HG02938 (cell line): Measurements from ENCODE around the gene FKBP15.
A peak's percentile ranks its signal among the peaks of the same experiment; 100 is the strongest.

Experiments
- ATAC-seq: cut with Tn5 transposase; IDR thresholded peaks from one replicate; pipeline ENCODE4 v1.9.1; 2021; ENCODE audit warnings: mild to moderate bottlenecking, moderate library complexity; ENCODE audit not compliant: unreplicated experiment

FKBP15 gene

DNA sequence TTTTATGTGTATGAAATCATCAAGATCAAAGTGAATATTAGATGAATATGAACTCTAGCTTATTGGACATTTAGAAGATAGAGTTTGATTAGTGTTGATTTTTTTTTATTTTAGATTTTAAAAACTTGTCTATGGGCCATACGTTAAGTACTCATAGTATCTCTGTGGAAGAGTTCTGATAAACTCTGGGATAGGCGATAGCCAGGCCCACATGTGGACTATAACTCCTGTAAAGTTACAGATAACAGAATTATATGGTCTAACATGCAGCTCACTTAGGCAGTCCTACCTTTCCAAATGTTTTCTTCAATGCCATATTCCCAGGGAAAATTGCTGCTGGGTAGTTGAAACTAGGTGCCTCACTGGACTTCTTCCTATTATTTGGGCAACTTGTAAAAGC is 10.6 kb upstream of the FKBP15 start:
- no peak for ATAC-seq

DNA sequence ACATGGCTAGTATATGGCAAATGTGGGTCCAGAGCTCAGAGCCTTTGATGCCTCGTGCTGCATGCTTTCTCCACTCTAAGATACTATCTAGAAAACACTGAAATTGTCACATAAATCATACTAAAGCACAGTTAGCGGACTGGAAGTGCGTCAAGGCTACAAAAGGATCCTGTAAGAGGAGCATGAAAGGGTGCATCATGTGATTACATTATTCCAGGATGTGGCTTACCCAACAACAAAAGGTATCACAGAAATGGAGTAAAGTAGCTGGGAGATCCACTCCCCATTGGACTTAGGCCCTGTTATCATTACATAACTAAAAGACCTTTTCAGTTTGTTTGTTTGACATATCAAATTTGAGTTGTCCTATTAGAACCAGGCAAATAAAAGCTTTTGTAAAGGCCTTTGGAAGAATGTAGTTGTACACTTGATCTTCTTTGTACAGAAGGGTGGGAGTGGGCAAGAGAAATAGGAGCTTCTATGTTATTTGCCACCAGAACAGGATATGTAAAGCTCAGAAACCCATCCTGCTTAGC is 7.1 kb upstream of the FKBP15 start:
- ATAC-seq: no peak

DNA sequence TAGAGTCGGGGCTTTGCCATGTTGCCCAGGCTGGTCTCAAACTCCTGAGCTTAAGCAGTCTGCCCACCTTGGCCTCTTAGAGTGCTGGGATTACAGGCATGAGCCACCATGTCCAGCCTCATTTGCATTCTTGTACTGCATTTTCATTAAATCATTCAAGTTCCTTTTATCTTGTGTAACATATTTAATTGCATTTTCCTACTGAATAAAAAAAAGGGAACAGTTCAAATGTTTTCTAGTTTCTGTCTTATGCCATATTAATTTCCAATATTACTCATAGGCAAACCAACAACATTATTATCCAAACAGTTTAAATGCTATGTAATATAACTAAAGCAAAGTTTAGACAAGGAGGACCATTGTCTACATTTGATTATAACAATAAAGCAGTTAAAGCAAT is 6.4 kb upstream of the FKBP15 start:
- ATAC-seq: no peak

DNA sequence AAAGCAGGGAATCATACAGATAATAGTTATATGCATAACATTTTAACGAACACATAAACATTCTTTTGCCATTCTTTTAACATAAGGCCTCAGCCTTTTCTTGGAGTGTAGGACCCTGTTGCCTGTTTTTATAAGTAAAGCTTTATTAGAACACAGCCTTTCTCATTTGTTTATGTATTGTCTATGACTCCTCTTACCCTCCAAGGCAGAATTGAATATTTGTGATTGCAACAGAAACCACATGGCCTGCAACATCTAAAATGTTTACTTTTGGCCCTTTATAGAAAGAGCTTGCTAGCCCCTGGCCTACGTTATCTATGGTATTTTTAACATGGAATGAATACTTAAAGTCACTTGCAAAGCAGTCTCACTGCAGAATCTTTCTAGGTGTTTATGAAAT is 2.9 kb upstream of the FKBP15 start:
- ATAC-seq: no peak

DNA sequence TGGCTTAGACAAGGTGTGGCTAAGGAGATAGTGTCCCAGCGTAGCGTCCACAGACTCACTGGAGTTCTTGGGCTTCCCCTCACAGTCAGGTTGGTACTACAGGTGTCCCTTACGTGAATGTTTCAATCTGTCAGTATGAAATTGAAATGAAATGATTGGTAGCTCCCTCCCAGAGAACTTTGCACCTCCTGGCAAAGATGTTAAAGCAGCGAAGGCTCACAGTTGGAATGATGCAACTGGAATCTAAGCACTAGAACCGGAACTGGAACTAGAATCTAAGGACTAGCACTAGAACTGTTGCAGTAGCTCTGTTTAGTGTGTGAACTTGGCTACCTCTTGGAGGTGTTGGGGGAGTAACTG is 1.4 kb upstream of the FKBP15 start:
- no peak for ATAC-seq

DNA sequence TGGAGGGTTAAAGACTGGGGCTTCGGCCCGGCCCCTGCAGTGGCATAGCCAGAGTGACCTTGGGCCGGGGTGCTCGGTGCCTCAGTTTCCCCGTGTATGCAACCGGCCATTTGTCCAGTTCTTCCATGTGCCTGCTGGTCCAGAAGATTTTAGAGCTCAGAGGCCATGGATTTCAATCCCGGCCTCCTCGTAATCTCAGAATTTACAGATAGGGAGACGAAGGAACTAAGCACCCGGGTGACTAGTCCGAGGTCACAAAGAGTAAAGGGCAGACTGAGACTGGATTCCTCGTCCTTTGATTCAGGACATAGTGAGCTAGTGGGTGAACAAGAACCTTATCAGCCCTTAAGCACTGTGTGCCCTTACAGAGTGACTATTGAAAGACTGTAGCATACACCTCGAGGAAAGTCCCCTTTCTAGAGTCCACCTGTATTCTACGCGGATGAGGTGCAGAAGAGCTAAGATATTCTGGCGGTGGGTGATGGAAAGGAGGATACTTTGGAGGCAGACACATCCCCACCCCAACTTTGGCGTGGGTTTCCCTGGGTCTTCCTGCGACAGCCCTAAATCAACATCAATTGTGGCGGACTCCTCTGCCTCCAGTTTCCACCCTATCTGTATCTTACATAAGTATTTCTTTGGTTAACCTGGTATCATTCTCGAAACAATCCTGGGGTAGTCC is 864 bp upstream of the FKBP15 start:
- ATAC-seq: no peak

DNA sequence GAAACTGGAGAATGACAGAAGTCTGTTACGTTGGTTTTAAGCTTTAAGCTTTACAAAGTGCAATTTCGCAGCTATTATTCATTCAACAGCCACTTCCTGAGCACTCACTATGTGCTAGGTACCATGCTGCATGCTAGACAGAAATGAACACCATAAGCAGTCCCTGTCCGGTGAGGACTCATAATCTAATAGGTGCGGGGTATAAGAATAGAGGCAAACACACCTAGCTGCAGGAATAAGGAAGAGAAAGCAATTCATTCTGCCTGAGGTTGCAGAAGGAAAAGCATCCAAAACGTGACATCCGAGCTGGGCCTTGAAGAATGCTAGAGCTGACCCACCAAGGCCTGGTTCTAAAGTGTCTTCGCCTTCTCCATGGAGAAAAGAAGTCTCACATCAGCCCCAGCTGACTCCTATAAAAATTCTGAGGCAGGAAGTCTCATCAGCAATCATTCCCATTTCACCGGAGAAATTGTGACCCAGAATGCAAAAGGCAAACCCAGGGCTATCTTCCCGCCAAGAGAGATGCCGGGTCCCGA is 542 bp downstream of the FKBP15 start:
- peak; percentile 4 for ATAC-seq

DNA sequence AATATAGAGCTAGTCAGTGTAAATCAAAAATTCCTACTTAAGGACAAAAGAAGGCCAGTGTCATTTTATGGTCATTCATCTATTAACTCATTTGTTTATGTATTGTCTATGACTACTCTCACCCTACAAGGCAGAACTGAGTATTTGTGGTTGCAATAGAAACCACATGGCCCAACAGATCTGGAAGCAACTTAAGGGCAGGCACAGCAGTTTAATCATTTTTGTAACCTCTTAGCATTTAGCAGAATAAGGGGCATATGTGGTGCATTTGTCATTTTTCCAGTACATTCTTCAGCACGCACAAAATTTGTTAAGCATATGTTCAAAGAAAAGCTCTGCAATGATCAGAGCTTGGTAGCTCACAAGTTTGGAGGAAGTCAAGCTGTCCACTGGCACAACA is 1.1 kb downstream of the FKBP15 start:
- ATAC-seq: peak; percentile 63

DNA sequence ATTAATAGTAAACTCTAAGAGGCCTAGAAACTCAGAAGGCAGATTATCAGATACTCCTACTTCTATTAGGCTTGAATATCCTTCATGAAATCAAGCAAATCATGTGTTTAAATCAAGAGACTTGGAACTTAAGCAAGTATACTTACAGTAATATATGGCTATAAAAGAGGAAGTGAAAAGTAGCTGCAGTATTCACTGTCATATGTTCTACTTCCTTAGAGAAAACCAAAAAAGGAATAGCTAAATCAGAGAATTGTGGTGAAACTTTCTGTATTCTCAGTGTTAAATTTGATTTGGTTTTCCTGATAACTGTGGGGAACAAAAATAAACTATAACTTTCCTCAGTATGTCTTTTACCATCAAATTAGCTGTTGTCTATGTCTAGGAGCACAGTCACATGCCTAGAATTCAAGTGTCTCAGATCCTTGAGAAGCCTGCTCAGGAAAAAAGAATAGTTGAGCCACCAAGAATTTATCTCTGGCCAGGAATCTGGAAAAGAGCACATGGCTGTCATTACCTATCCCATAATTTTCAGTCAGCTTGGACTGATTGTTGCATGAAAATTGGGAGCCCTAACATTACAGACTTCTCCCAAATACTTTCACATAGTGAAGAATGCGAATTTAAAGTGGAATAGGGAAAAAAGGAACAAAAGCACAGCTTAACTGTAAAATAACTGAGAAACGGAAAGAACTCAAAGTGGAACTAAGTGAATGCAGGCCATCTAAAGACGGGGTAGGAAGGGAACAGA is 1.7 kb downstream of the FKBP15 start:
- ATAC-seq: peak; percentile 44

DNA sequence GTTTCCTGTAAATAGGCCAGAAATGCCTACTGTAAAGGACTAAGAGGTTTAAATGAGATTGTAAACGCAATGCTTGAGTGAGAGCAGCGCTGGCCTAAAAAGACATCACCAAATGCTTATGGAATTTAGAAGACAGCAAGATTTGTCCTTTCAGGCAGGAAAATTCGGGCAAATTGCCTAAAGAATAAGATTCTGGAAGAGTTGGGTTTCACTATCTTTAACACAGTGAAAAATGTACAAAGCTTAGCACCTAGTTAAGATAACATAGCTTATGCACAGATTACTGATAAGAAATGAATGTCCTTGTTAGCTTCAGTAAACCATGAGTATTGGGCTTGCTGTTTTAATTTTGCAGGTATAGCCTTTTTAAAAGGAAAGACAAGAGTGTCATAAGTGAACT is 4.7 kb downstream of the FKBP15 start:
- ATAC-seq: no peak

DNA sequence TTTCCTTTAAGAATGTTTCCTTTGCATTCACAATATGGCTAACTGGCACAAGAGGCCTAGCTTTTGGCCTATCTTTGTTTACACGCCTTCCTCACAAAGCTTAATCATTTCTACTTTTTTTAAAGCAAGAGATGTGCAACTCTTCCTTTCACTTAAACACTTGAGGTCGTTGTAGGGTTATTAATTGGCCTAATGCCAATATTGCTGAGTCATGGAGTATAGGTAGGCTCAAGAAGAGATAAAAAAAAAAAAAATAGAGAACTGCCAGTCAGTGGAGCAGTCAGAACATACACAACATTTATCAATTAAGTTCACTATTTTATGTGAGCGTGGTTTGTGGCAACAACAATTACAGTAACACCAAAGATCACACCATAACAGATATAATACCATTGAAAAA is 5.9 kb downstream of the FKBP15 start:
- no peak for ATAC-seq

DNA sequence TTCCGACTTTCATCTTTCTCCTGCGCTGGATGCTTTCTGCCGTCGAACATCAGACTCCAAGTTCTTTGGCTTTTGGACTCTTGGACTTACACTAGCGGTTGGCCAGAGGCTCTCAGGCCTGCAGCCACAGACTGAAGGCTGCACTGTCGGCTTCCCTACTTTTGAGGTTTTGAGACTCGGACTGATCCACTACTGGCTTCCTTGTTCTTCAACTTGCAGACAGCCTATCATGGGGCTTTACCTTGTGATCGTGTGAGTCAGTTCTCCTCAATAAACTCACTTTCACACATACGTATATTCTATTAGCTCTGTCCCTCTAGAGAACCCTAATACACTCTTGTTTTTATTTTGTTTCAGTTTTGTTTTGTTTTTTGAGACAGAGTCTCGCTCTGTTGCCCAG is 10.3 kb downstream of the FKBP15 start:
- ATAC-seq: no peak

DNA sequence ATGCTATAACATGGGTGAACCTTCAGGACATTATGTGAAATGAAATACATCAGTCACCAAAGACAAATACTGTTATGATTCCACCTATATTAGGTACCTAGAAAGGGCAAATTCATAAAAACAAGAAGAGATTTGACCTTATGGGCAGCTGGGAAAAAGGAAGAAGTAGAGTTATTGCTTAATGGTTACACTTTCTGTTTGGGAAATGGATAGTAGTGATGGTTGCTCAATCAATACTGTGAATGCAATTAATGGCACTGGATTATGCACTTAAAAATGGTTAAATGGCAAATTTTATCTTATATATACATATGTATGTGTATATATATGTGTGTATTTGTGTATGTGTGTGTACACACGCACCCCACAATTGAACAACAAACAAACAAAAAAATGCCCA is 15.2 kb downstream of the FKBP15 start:
- ATAC-seq: no peak

DNA sequence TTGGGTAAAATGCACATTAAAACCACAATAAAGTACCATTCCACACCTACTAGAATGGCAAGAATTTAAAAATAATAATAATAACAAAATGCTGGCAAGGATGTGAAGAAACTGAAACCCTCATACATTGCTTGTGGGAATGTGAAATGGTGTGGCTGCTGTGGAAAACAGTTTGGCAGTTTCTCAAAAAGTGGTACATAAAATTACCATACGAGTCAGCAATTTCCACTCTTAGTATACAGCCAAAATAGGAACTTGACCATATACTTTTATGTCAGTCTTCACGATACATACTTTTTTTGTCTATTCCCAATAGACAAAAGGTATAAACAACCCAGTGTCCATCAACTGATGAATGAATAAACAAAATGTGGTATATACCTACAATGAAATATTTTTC is 15.6 kb downstream of the FKBP15 start:
- ATAC-seq: no peak

DNA sequence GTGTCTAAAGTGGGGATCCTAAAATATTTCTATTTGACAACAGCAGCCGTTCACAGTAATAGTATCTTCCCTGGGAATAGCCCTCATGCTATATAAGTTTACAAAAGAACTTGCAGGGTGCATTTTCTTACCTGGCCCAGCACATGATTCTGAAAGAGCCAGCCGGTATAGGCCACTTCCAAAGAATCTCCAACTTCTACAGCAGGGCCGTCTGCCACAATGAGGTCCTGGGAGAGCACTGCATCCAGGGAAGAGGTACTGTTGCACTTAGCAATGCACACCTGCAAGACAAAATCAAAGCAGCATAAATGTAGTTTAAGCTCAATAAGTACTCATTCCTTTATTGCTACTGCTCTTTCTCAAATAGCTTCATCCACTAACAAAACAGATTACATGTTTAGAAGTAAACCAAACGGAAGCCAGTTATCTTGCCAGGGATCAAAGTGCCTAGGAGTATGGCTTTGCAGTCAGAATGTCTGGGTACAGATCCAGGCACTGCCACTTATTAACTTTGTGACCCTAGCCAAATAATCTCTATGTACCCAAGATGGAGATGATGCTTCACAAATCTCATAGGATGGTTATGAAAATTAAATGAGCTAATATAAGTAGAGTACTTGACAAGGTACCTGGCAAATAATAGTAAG is 21.3 kb downstream of the FKBP15 start:
- no peak for ATAC-seq

DNA sequence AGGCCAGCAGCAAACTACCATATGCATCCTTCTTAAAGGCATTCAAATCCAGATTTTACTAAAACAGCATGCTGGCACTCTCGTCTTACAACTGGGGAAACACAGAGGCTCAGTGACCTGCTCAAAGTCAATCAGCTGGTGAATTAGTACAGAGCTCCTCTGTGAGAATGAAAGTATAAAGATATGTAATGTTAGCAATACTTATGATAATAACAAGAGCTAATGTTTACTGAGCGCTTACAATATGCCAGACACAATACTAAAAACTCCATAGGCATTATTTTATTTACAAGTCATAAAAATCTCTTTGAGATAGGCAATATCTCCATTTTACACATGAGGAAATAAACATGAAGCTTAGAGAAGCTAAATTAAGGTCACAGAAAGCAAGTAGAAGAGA is 28.6 kb downstream of the FKBP15 start:
- ATAC-seq: no peak

DNA sequence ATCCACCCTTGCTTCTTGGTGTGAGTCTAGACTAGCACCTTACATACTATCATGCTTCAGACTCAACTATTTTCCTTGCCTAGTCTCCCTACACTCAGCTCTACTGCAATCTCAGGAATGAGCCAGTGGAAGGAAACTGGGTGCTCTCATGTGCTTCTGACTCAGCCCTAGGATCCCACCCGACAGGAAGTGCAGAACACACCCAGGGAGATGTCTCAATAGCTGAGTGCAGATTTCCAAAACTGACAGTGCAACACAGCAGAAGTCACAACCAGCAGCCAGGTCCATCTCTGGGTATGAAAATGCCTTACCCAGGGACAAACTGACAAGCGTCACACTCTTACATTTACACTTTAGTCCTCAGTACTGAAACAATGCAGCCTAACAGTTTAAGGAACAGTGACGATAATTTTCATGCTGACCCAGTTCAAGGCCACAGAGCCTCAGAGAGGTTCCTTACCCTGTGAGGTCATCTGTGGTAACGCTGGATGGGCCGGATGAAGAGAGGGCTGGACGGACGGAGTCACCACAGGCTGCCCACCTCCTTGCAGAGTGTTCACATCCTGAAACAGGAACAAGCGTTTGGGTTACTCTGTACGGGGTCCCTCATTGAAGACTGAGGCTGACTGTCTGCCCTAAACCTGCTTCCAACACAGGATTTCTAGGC is 33.0 kb downstream of the FKBP15 start:
- no peak for ATAC-seq

DNA sequence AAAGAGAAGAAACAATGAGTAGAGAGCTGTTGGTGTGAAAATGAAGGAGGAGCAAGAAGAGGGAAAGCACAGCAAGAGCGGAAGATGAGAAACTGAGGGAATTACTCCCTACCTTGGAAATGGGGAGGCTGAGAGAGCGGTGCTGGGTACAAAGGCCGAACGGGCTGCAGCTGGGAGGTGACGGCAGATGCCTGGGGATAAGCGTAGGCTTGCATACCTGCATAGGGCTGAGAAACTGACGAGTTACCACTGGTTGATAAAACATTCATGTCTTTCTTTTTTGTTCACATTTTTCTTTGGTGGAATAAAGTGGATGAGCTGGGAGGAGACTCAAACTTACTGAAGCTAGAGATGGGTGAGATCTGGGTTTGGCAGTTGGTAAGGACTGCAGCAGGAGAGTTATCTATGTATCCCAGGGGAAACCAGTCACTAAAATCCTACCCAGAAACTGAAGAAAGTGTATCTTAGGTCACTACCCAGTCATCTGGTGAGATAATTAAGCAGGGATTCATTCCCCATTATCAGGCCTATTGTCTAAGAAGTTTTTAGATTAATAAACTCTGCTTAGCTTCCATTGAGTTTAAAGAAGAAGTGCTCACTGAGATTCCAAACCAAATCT is 34.8 kb downstream of the FKBP15 start:
- no peak for ATAC-seq

DNA sequence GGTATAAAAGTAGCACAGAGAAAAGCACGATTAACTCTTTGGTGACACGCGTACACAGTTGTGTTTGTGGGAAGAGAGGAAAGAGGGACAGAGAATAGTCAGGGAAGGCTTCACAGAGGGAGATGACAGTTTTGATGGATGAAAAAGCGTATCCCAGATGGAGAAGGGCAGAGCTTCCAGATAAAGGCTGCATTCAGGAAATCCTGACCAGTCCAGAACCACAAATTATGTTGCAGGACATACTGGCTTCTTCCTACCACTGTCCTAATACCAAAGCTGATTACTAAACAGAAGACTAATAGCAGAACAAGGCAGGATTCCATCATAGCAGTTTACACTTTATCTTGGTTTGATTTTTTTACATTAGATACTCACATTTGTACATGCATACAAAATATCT is 35.8 kb downstream of the FKBP15 start:
- ATAC-seq: no peak

DNA sequence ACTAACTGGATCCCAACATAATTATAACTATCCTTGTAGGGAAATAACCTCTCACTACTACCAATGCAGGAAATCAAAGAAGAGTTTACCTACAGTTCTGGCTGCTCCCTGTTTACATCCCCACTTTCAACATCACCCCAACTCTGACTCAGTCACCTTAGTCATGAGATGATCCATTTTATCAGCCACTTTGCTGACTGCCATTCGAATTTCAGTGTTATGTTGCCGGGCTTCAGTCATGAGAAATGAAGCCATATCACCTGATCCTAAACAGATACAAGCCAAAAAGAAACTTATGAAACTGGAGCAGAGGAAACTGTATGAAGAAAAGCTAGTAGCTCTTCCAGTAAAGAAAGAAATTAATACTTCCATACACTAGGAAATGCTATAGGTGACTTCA is 36.5 kb downstream of the FKBP15 start:
- ATAC-seq: no peak

DNA sequence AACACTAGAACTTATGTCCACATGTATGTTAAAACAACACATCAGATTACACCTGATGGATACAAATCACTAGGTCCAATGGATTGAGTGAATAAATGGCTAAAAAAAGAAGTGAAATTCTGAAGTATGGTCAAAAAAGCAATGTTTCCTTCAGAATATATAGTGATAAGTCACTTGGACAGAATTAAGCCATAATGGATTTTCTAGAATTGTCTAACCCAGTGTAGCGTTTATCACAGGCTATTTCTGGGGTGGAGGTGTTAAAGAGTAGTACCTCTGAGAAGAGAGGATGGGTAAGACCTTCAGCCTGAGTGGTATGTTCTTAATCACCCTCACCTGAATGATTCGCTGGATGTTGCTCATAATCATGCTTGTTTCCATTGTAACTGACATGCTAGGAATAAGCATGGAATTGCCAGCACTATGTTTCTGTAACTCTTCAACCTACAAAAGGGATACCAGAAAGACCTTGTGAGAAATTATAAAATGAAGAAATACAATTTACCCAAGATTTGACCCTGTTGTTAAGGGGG is 37.1 kb downstream of the FKBP15 start:
- no peak for ATAC-seq
